ENCODE measurements around the gene BLOC1S1.
"Not testable (repeated sequence)": the region's sequence is repeated elsewhere in the genome, so short reads cannot be mapped to it uniquely, and the experiment has no call there.

BLOC1S1 gene

GRCh38 chr12:55741931-55742680 lies 26.3 kb downstream of the BLOC1S1 start:
- H3K9me3 Mint-ChIP-seq = no peaks in the 10 kb centered on the region
- no peaks in the 10 kb centered on the region for H3K36me3 Mint-ChIP-seq
- peak overlapping the region; percentile 39 for H3K27ac Mint-ChIP-seq
- no peaks in the 10 kb centered on the region for H3K27me3 Mint-ChIP-seq
- H3K4me3 Mint-ChIP-seq = peak overlapping the region; percentile 87
- peaks cover 54% of the 10 kb centered on the region for H3K4me1 Mint-ChIP-seq

DNA sequence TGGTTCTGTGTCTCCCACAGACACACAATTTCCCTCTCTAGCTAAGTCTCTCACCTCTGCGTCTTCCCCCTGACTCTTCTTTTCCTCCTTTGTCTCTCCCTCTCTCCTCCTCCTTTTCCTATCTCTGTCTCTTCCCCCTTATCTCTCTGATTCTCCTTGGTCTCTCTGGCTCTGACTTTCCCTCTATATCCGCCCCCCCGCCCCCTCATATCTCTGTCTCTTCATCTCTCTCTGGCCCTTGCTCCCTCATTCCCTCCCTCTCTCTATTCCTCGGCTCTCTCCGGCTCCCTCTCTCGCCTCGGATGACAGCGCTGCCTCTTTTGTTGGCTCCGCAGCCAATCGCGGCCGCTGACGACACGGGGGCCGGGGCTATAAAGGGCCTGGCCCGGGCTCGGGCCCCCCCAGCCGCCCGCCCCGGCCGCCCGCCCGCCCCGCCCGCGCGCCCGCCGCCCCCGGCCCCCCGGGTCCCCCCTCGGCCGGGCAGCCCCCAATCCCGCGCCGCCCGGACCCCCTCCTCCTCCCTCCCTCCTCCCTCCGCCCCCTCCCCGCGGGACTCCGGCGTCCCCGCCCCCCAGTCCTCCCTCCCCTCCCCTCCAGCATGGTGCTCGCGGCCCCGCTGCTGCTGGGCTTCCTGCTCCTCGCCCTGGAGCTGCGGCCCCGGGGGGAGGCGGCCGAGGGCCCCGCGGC lies 27.0 kb downstream of the BLOC1S1 start, which contains the start of gene GDF11:
TSS of gene GDF11 (plus strand) at position 404 of the 687 bp plus-strand sequence. CDS start at position 599, 195 bp downstream.
- peak within 1 kb of the TSS; percentile 90 for H3K4me3 Mint-ChIP-seq
- H3K4me1 Mint-ChIP-seq = peaks cover 46% of the 10 kb centered on the region

DNA sequence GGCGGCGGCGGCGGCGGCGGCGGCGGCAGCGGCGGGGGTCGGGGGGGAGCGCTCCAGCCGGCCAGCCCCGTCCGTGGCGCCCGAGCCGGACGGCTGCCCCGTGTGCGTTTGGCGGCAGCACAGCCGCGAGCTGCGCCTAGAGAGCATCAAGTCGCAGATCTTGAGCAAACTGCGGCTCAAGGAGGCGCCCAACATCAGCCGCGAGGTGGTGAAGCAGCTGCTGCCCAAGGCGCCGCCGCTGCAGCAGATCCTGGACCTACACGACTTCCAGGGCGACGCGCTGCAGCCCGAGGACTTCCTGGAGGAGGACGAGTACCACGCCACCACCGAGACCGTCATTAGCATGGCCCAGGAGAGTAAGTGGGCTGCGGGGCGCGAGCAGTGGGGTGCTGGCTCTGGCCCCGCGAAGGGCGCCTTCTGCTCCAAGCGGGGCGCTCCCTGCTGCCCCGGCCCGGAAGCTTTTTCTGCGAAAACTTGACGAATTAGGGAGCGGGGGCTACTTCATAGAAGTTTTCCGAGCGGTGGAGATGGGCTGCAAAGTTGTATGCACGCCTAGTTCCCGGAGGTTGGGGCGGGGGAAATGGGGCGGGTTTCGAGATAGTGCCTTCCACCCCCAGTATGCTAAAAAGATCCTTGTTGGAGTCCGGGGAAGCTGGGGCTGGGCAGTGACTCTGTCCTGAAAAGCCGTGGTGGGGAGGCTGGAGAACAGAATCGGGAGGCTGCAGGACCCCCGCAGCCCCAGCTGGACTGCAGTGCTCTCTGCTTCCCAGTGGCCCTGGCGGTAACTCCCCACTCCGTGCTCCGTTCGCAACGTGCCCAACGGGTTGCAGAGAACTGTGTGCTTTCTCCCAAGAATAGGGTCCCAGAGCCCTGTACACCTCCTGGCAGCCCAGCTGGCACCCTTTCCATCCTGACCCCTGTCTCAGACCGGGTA lies 27.8 kb downstream of the BLOC1S1 start:
- peak overlapping the region; percentile 52 for H3K27ac Mint-ChIP-seq
- no peaks in the 10 kb centered on the region for H3K27me3 Mint-ChIP-seq
- peaks cover 39% of the 10 kb centered on the region for H3K4me1 Mint-ChIP-seq
- peak overlapping the region; percentile 90 for H3K4me3 Mint-ChIP-seq
- H3K36me3 Mint-ChIP-seq = no peaks in the 10 kb centered on the region
- no peaks in the 10 kb centered on the region for H3K9me3 Mint-ChIP-seq

More for the DNA sequence above, 27.0 kb downstream of the BLOC1S1 start, which contains the start of gene GDF11:
- Mint-ChIP-seq H3K27me3 (no peaks in the 10 kb centered on the region), H3K9me3 (no peaks in the 10 kb centered on the region), H3K27ac (peak within 1 kb of the TSS; percentile 74), H3K36me3 (no peaks in the 10 kb centered on the region)

DNA sequence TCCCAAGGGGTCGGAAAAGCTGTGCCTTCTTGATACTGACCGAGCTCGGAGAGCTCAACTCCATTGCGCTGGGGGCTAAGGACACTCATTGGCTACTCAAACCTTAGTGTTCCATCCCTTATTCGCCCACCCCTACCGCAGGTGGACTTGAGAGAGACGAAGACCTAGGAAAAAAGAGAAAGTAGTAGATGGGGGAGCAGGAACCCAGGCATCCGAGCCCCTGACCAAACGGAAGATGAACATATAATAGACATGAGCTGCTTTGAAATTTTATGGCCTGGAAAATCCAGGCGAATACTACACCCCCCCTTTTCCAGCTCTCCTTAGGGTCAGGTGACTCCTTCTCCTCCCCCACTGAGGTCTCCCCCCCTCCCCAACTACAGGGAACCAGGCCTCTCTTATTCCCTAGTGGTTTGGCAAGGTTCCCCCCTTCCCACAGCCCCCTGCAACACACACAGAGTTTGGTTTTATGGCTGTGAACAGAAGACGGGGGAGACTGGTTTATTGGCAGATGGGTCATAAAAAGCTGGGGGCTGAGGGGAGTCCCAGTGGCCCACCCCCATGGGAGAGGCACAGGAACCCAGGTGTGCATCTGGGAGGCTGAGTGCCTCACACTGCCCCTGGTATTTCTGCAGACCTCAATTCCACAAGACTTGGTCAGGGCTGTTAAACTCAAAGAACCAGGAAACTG lies 28.6 kb downstream of the BLOC1S1 start:
- H3K9me3 Mint-ChIP-seq = no peaks in the 10 kb centered on the region
- peaks cover 36% of the 10 kb centered on the region for H3K4me1 Mint-ChIP-seq
- H3K4me3 Mint-ChIP-seq = peak overlapping the region; percentile 90
- peaks cover 3% of the 10 kb centered on the region for H3K36me3 Mint-ChIP-seq
- peak overlapping the region; percentile 52 for H3K27ac Mint-ChIP-seq
- no peaks in the 10 kb centered on the region for H3K27me3 Mint-ChIP-seq

DNA sequence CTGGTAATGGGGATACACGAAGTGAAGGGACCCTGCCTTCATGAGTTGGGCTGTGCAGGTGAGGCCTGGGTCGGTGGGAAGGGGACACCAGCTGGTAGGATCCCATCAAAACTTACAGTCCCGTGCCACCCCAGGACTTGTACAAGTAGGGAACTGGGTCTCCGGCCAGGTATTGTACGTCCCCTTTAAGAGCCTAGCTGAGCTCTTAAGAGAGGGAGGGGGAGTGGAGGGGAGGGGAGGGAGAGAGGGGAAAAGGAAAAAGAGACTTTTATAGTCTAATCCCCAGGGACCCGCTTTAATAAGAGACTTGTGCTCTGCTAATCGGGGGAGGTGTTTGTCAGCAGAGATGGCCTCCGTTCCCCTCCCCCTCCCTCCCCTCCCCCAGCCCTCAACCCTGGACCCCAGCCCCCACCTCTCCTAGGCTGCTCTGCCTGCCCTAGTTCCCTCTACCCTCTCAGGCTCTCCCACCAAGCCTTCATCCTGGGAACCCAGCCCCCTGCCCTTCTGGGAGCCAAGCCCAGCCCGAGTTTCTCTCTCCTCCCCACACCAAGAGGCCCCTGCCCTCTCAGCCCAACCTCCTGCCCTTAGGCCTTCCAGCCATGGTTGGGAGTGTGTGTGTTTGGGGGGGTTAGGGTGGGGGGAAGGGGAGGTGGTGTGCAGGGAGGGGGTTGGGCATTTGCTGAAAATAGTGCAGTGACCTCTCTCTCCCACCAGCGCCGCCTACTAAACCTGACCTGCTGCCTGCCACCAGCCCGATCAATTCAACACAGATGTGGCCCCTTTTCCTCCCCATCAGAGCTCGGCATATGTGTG lies 29.7 kb downstream of the BLOC1S1 start:
- H3K4me1 Mint-ChIP-seq = peaks cover 36% of the 10 kb centered on the region
- H3K27ac Mint-ChIP-seq = peak overlapping the region; percentile 10
- H3K4me3 Mint-ChIP-seq = peak overlapping the region; percentile 23
- no peaks in the 10 kb centered on the region for H3K27me3 Mint-ChIP-seq
- peaks cover 3% of the 10 kb centered on the region for H3K36me3 Mint-ChIP-seq
- no peaks in the 10 kb centered on the region for H3K9me3 Mint-ChIP-seq

- Mint-ChIP-seq H3K27ac (peak overlapping the region; percentile 41), H3K4me3 (no peak overlapping the region), H3K27me3 (no peaks in the 10 kb centered on the region), H3K36me3 (peaks cover 3% of the 10 kb centered on the region), H3K4me1 (peaks cover 36% of the 10 kb centered on the region), H3K9me3 (no peaks in the 10 kb centered on the region)
Measured at GRCh38 chr12:55746174-55746912, 30.5 kb downstream of the BLOC1S1 start.

GRCh38 chr12:55746913-55747231 lies 31.0 kb downstream of the BLOC1S1 start:
- Mint-ChIP-seq H3K27ac (no peak overlapping the region), H3K27me3 (no peaks in the 10 kb centered on the region), H3K9me3 (no peaks in the 10 kb centered on the region), H3K4me1 (peaks cover 34% of the 10 kb centered on the region), H3K36me3 (peaks cover 3% of the 10 kb centered on the region), H3K4me3 (no peak overlapping the region)

DNA sequence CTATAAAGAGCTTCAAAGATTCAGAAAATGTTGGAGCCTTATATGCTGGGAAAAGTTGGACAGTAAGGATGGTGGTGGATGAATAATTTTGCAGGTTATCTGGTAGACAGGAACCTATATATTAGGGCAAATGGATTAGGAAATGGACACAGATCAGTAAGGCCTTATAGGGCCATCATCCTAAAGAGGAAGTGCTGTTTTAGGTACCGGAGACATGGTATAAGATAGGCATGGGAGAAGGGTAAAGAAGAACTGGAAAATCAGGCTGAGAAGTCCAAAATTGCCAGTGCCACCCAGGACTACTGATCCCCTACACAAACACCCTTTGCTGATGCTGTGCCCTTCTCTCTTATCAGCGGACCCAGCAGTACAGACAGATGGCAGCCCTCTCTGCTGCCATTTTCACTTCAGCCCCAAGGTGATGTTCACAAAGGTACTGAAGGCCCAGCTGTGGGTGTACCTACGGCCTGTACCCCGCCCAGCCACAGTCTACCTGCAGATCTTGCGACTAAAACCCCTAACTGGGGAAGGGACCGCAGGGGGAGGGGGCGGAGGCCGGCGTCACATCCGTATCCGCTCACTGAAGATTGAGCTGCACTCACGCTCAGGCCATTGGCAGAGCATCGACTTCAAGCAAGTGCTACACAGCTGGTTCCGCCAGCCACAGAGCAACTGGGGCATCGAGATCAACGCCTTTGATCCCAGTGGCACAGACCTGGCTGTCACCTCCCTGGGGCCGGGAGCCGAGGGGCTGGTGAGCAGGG lies 32.6 kb downstream of the BLOC1S1 start:
- H3K4me1 Mint-ChIP-seq = peaks cover 23% of the 10 kb centered on the region
- no peaks in the 10 kb centered on the region for H3K9me3 Mint-ChIP-seq
- H3K27ac Mint-ChIP-seq = peak overlapping the region; percentile 56
- peaks cover 3% of the 10 kb centered on the region for H3K36me3 Mint-ChIP-seq
- H3K27me3 Mint-ChIP-seq = no peaks in the 10 kb centered on the region
- no peak overlapping the region for H3K4me3 Mint-ChIP-seq

GRCh38 chr12:55755246-55755645 lies 39.4 kb downstream of the BLOC1S1 start:
- H3K9me3 Mint-ChIP-seq = no peaks in the 10 kb centered on the region
- no peaks in the 10 kb centered on the region for H3K27me3 Mint-ChIP-seq
- H3K36me3 Mint-ChIP-seq = peaks cover 7% of the 10 kb centered on the region
- peaks cover 15% of the 10 kb centered on the region for H3K4me1 Mint-ChIP-seq
- H3K4me3 Mint-ChIP-seq = no peak overlapping the region
- H3K27ac Mint-ChIP-seq = peak overlapping the region; percentile 82

- H3K27me3 Mint-ChIP-seq = no peaks in the 10 kb centered on the region
- no peaks in the 10 kb centered on the region for H3K9me3 Mint-ChIP-seq
- no peak overlapping the region for H3K4me3 Mint-ChIP-seq
- H3K36me3 Mint-ChIP-seq = peaks cover 12% of the 10 kb centered on the region
- peaks cover 23% of the 10 kb centered on the region for H3K4me1 Mint-ChIP-seq
- H3K27ac Mint-ChIP-seq = peak overlapping the region; percentile 47
Measured at GRCh38 chr12:55757701-55758100, 41.9 kb downstream of the BLOC1S1 start.

GRCh38 chr12:55758575-55758974 lies 42.7 kb downstream of the BLOC1S1 start:
- not testable (repeated sequence) for H3K27ac Mint-ChIP-seq

GRCh38 chr12:55760663-55761062 lies 44.8 kb downstream of the BLOC1S1 start:
- Mint-ChIP-seq H3K27ac (peak overlapping the region; percentile 80), H3K36me3 (peaks cover 14% of the 10 kb centered on the region), H3K9me3 (no peaks in the 10 kb centered on the region), H3K27me3 (no peaks in the 10 kb centered on the region), H3K4me3 (no peak overlapping the region), H3K4me1 (peaks cover 22% of the 10 kb centered on the region)

More at GRCh38 chr12:55758575-55758974, 42.7 kb downstream of the BLOC1S1 start:
- peaks cover 12% of the 10 kb centered on the region for H3K36me3 Mint-ChIP-seq
- H3K27me3 Mint-ChIP-seq, H3K4me3 Mint-ChIP-seq, H3K9me3 Mint-ChIP-seq: not testable (repeated sequence)
- peaks cover 23% of the 10 kb centered on the region for H3K4me1 Mint-ChIP-seq

- H3K36me3 Mint-ChIP-seq = peaks cover 10% of the 10 kb centered on the region
- H3K4me1 Mint-ChIP-seq = peaks cover 20% of the 10 kb centered on the region
- no peak overlapping the region for H3K4me3 Mint-ChIP-seq
- H3K27ac Mint-ChIP-seq = no peak overlapping the region
- no peaks in the 10 kb centered on the region for H3K27me3 Mint-ChIP-seq
- no peaks in the 10 kb centered on the region for H3K9me3 Mint-ChIP-seq
Measured at GRCh38 chr12:55762646-55763045, 46.8 kb downstream of the BLOC1S1 start.

Measured in activated naive CD4-positive, alpha-beta T cell treated with anti-CD3 and anti-CD28 coated beads, Interleukin-2, amount 50 U/mL, for 24 hours (primary cell).